SK-N-SH treated with all-trans-retinoic acid at 6 μM for 48 hours (cell line): ENCODE data around the gene B3GNT5.

ENCODE experiments used
- ATAC-seq: fragments of 200-7000 bp; cut with Tn5 transposase; 3 replicates; pipeline ENCODE4 v1.9.1; 2020; ENCODE audit warnings: mild to moderate bottlenecking, moderate library complexity
- ARNTL ChIP-seq: fragments of 450-650 bp; formaldehyde crosslinking; IDR thresholded peaks from 2 replicates; pipeline ENCODE4 v1.5.0; 2020; ENCODE audit warnings: low read depth, mild to moderate bottlenecking, moderate library complexity, borderline replicate concordance
- CREB5 ChIP-seq: fragments of 250-450 bp; sonication (Bioruptor Pico); IDR thresholded peaks from 2 replicates; pipeline ENCODE4 v1.5.1; 2020; ENCODE audit warnings: low read depth, mild to moderate bottlenecking, moderate library complexity
- CSDC2 ChIP-seq: fragments of 250-450 bp; sonication (Bioruptor Pico); IDR thresholded peaks from 2 replicates; pipeline ENCODE4 v1.5.0; 2020; ENCODE audit warnings: mild to moderate bottlenecking, moderate library complexity
- CSRNP3 ChIP-seq: fragments of 250-450 bp; sonication (Bioruptor Pico); IDR thresholded peaks from 2 replicates; pipeline ENCODE4 v1.5.1; 2021; ENCODE audit warnings: mild to moderate bottlenecking, moderate library complexity
- ESRRG ChIP-seq: fragments of 250-450 bp; sonication (Bioruptor Pico); IDR thresholded peaks from 2 replicates; pipeline ENCODE4 v1.6.1; 2021; ENCODE audit warnings: mild to moderate bottlenecking
- GLIS3 ChIP-seq: fragments of 250-450 bp; sonication (Bioruptor Pico); IDR thresholded peaks from 2 replicates; pipeline ENCODE4 v1.5.0; 2020; ENCODE audit warnings: mild to moderate bottlenecking, moderate library complexity
- ISL1 ChIP-seq: fragments of 250-450 bp; sonication (Bioruptor Pico); IDR thresholded peaks from 2 replicates; pipeline ENCODE4 v2.1.2; 2022; ENCODE audit warnings: mild to moderate bottlenecking, moderate library complexity
- PATZ1 ChIP-seq: fragments of 250-450 bp; sonication (Bioruptor Pico); IDR thresholded peaks from 2 replicates; pipeline ENCODE4 v1.8.0; 2020; ENCODE audit warnings: mild to moderate bottlenecking, moderate library complexity, borderline replicate concordance
- POU6F1 ChIP-seq: fragments of 250-450 bp; sonication (Bioruptor Pico); IDR thresholded peaks from 2 replicates; pipeline ENCODE4 v1.8.0; 2021; ENCODE audit warnings: low read depth, mild to moderate bottlenecking, moderate library complexity, borderline replicate concordance
- RARB ChIP-seq: fragments of 250-450 bp; sonication (Bioruptor Pico); IDR thresholded peaks from 2 replicates; pipeline ENCODE4 v1.8.0; 2021; ENCODE audit warnings: mild to moderate bottlenecking, moderate library complexity
- SNAI2 ChIP-seq: fragments of 250-450 bp; sonication (Bioruptor Pico); IDR thresholded peaks from 2 replicates; pipeline ENCODE4 v1.5.0; 2020; ENCODE audit warnings: mild to moderate bottlenecking, moderate library complexity
- TCF4 ChIP-seq: fragments of 250-450 bp; sonication (Bioruptor Pico); IDR thresholded peaks from 2 replicates; pipeline ENCODE4 v1.8.0; 2021; ENCODE audit warnings: mild to moderate bottlenecking, moderate library complexity, borderline replicate concordance
- TOX ChIP-seq: fragments of 250-450 bp; sonication (Bioruptor Pico); IDR thresholded peaks from 2 replicates; pipeline ENCODE4 v1.8.0; 2021; ENCODE audit warnings: mild to moderate bottlenecking, moderate library complexity, borderline replicate concordance
- TSHZ2 ChIP-seq: fragments of 250-450 bp; sonication (Bioruptor Pico); IDR thresholded peaks from 2 replicates; pipeline ENCODE4 v1.5.0; 2020; ENCODE audit warnings: mild to moderate bottlenecking, moderate library complexity
- ZC3H10 ChIP-seq: fragments of 250-450 bp; sonication (Bioruptor Pico); IDR thresholded peaks from 2 replicates; pipeline ENCODE4 v1.5.1; 2021; ENCODE audit warnings: mild to moderate bottlenecking, moderate library complexity
- ZFP3 ChIP-seq: fragments of 250-450 bp; sonication (Bioruptor Pico); IDR thresholded peaks from 2 replicates; pipeline ENCODE4 v1.5.0; 2020; ENCODE audit warnings: mild to moderate bottlenecking, moderate library complexity
- ZFP30 ChIP-seq: fragments of 450-650 bp; formaldehyde crosslinking; IDR thresholded peaks from 2 replicates; pipeline ENCODE4 v1.5.0; 2022; ENCODE audit warnings: mild to moderate bottlenecking, moderate library complexity
- ZNF565 ChIP-seq: fragments of 450-650 bp; formaldehyde crosslinking; conservative IDR thresholded peaks from 2 replicates; pipeline ENCODE4 v1.5.0; 2020; ENCODE audit warnings: low read depth, mild to moderate bottlenecking, moderate library complexity
- ZNF70 ChIP-seq: fragments of 450-650 bp; formaldehyde crosslinking; IDR thresholded peaks from 2 replicates; pipeline ENCODE4 v1.5.0; 2020; ENCODE audit warnings: mild to moderate bottlenecking, moderate library complexity
- ZNF8 ChIP-seq: fragments of 450-650 bp; formaldehyde crosslinking; IDR thresholded peaks from 2 replicates; pipeline ENCODE4 v1.5.0; 2020; ENCODE audit warnings: mild to moderate bottlenecking, moderate library complexity

Gene B3GNT5

GRCh38 chr3:183253528-183254486 lies 754 bp downstream of the B3GNT5 start:
- TF ChIP-seq ZNF565 (CRISPR knock-in tag) = no peak
- TF ChIP-seq, all 23 proteins: peak for 0
- ATAC-seq = peak; percentile 74

- ATAC-seq = peak; percentile 52
- no peak for TF ChIP-seq CSRNP3
- TF ChIP-seq PATZ1 (CRISPR knock-in tag) = no peak
- no peak for TF ChIP-seq ISL1 (CRISPR knock-in tag)
- no peak for TF ChIP-seq RARB
- no peak for TF ChIP-seq ZC3H10 (CRISPR knock-in tag)
- TF ChIP-seq ARNTL (CRISPR knock-in tag) = no peak
- no peak for TF ChIP-seq GLIS3
- TF ChIP-seq ZNF70 (CRISPR knock-in tag) = no peak
- no peak for TF ChIP-seq CREB5 (CRISPR knock-in tag)
- TF ChIP-seq POU6F1 (CRISPR knock-in tag) = no peak
Measured at GRCh38 chr3:183254487-183255347, 1.7 kb downstream of the B3GNT5 start.

- no peak for ATAC-seq
- TF ChIP-seq ARNTL (CRISPR knock-in tag) (no peak), TCF4 (CRISPR knock-in tag) (no peak), PATZ1 (CRISPR knock-in tag) (no peak), ESRRG (CRISPR knock-in tag) (no peak), RARB (no peak), TSHZ2 (CRISPR knock-in tag) (no peak), ZNF565 (CRISPR knock-in tag) (no peak), ZFP3 (CRISPR knock-in tag) (no peak), CSDC2 (no peak), ZFP30 (no peak), SNAI2 (CRISPR knock-in tag) (no peak), ZC3H10 (CRISPR knock-in tag) (no peak), ZNF8 (CRISPR knock-in tag) (no peak), TOX (CRISPR knock-in tag) (no peak), ZNF70 (CRISPR knock-in tag) (no peak)
Measured at GRCh38 chr3:183255348-183255730, 2.3 kb downstream of the B3GNT5 start.
